ENCODE results near the gene LIPJ. TPM values are rescaled to one million over a fixed set of nuclear protein-coding genes. Genes with fewer than 3 reads are reported as not detected.

The LIPJ gene
- total RNA-seq, 1 experiment from 2014 or later: not detected

- ChIA-PET POLR2A (no interaction called here), CTCF (no interaction called here), RAD21 (ENCODE audit: low non-redundant PET in 1 of 2, low total read pairs in 2 of 2, uncharacterized antibody in 2 of 2, unreplicated experiment in 2 of 2) (no interaction called here)
- H3K27me3 ChIP-seq (ENCODE audit: insufficient read depth, low read length): no peaks in the 10 kb centered on the region
- H3K9me2 ChIP-seq (ENCODE audit: insufficient read depth): no peaks in the 10 kb centered on the region
- H2AFZ ChIP-seq (ENCODE audit: low read depth, low read length, poor library complexity, severe bottlenecking): no peak overlapping the region
- no peaks in the 10 kb centered on the region for H3K79me2 ChIP-seq (ENCODE audit: insufficient read depth, low read length)
- TF ChIP-seq FOSL1 (IDR thresholded peaks at IDR 0.05; ENCODE audit: low read depth): no peak
- TF ChIP-seq POLR2AphosphoS5 (IDR thresholded peaks at IDR 0.05; ENCODE audit: low read depth, low read length): no peak
- no peak for TF ChIP-seq SRF (IDR thresholded peaks at IDR 0.05; ENCODE audit: low read depth)
- TF ChIP-seq, protein P1, sequence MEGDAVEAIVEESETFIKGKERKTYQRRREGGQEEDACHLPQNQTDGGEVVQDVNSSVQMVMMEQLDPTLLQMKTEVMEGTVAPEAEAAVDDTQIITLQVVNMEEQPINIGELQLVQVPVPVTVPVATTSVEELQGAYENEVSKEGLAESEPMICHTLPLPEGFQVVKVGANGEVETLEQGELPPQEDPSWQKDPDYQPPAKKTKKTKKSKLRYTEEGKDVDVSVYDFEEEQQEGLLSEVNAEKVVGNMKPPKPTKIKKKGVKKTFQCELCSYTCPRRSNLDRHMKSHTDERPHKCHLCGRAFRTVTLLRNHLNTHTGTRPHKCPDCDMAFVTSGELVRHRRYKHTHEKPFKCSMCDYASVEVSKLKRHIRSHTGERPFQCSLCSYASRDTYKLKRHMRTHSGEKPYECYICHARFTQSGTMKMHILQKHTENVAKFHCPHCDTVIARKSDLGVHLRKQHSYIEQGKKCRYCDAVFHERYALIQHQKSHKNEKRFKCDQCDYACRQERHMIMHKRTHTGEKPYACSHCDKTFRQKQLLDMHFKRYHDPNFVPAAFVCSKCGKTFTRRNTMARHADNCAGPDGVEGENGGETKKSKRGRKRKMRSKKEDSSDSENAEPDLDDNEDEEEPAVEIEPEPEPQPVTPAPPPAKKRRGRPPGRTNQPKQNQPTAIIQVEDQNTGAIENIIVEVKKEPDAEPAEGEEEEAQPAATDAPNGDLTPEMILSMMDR (IDR thresholded peaks at IDR 0.05 in 2 of 3, conservative IDR thresholded peaks at IDR 0.05 in 1 of 3; ENCODE audit: borderline replicate concordance in 1 of 3, insufficient read depth in 1 of 3, low read depth in 2 of 3, low read length in 2 of 3): no peak
- no peak for TF ChIP-seq ZFX (IDR thresholded peaks at IDR 0.05)
- no peak for TF ChIP-seq ATF3 (IDR thresholded peaks at IDR 0.05)
- TF ChIP-seq EZH2 (IDR thresholded peaks at IDR 0.05): no peak
- TF ChIP-seq ZBTB33 (IDR thresholded peaks at IDR 0.05; ENCODE audit: extremely low read depth, insufficient replicate concordance, low read length): no peak
- H3K9ac ChIP-seq (ENCODE audit: low read length): no peak overlapping the region
- H3K36me3 ChIP-seq (ENCODE audit: control insufficient read depth in 1 of 2, insufficient read depth in 2 of 2, low read length in 2 of 2): no peaks in the 10 kb centered on the region
- intact Hi-C loops (cut with micrococcal nuclease): no loop called here
- no peaks in the 10 kb centered on the region for H4K20me1 ChIP-seq (ENCODE audit: insufficient read depth)
- H3K9me3 ChIP-seq (ENCODE audit: control insufficient read depth in 1 of 2, insufficient read depth in 1 of 2, low read depth in 1 of 2, low read length in 2 of 2): no peaks in the 10 kb centered on the region
- no TSS peak for BruUV-seq (replicated peaks)
- no peak overlapping the region for H3K4me3 ChIP-seq (replicated peaks in 1 of 2; ENCODE audit: low read depth in 1 of 2, low read length in 2 of 2)
- H3K27ac ChIP-seq (ENCODE audit: low read depth, low read length): no peak overlapping the region
- H3K4me1 ChIP-seq (ENCODE audit: control insufficient read depth in 1 of 2, insufficient read depth in 2 of 2, low read length in 2 of 2): peaks cover 0 to 7% of the 10 kb centered on the region in 2 experiments; a peak in 2 of 4 replicates
- DNase-seq (ENCODE audit: low read depth, low spot score) (no peak), ATAC-seq (no peak)
- no peak overlapping the region for H3K4me2 ChIP-seq (ENCODE audit: low read length)
These were observed 24.4 kb upstream of the LIPJ start for GRCh38 chr10:88562152-88562551.
